ENCODE data around the gene GDF2.

DNA sequence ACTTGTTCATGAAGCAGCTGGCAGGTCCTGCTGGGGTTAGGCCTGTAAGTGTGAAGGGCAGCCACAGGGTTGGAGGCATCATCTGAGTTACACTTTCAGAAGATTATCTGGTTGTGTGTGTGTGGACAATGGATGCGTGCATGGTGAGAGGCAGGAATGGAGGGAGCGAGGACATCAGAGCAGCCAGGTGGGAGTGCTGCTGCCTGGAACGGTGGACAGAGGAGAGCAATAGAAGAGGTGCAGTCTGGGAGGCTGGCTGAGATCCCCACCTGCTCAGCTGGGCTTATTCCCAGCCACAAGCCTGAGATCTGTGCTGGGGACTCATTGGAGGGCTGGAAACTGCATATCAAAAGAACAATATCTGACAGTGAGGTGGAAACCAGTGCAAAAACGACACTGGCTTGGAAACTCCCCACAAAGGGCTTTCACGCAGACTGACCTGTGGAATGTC is 44.0 kb downstream of the GDF2 start:
- TF ChIP-seq CTCF (IDR thresholded peaks at IDR 0.05; ENCODE audit: low read depth, low read length) (no peak), POLR2A (IDR thresholded peaks at IDR 0.05; ENCODE audit: extremely low read depth, insufficient read length) (no peak), MAX (IDR thresholded peaks at IDR 0.05; ENCODE audit: low read depth, low read length) (no peak)
